Measurements from ENCODE around the gene SMARCA2.

The SMARCA2 gene

GRCh38 chr9:2193552-2193951, 178.4 kb downstream of the SMARCA2 start:
- Histone ChIP-seq H3K4me3 (ENCODE audit: low read length in 2 of 2) (no peak overlapping the region), H3K9me3 (ENCODE audit: control insufficient read depth in 2 of 2, low read length in 2 of 2) (no peaks in the 10 kb centered on the region), H3K9ac (ENCODE audit: low read depth in 1 of 2, low read length in 2 of 2) (no peak overlapping the region), H3K4me1 (ENCODE audit: control insufficient read depth in 2 of 2, insufficient read depth in 2 of 2, low read length in 2 of 2) (no peaks in the 10 kb centered on the region), H3K36me3 (ENCODE audit: control insufficient read depth in 2 of 2, insufficient read depth in 2 of 2, low read length in 2 of 2) (peaks cover 37 to 43% of the 10 kb centered on the region in 2 donors), H3K27ac (ENCODE audit: low read depth in 2 of 2, low read length in 2 of 2) (no peak overlapping the region), H3K27me3 (ENCODE audit: control insufficient read depth in 2 of 2, insufficient read depth in 2 of 2, low read length in 2 of 2) (no peaks in the 10 kb centered on the region)

GRCh38 chr9:2195211-2195610, 180.1 kb downstream of the SMARCA2 start:
- Histone ChIP-seq H3K27me3 (ENCODE audit: control insufficient read depth in 2 of 2, insufficient read depth in 2 of 2, low read length in 2 of 2) (no peaks in the 10 kb centered on the region), H3K4me1 (ENCODE audit: control insufficient read depth in 2 of 2, insufficient read depth in 2 of 2, low read length in 2 of 2) (no peaks in the 10 kb centered on the region), H3K9me3 (ENCODE audit: control insufficient read depth in 2 of 2, low read length in 2 of 2) (no peaks in the 10 kb centered on the region), H3K9ac (ENCODE audit: low read depth in 1 of 2, low read length in 2 of 2) (no peak overlapping the region), H3K4me3 (ENCODE audit: low read length in 2 of 2) (no peak overlapping the region), H3K27ac (ENCODE audit: low read depth in 2 of 2, low read length in 2 of 2) (no peak overlapping the region), H3K36me3 (ENCODE audit: control insufficient read depth in 2 of 2, insufficient read depth in 2 of 2, low read length in 2 of 2) (peaks cover 26 to 27% of the 10 kb centered on the region in 2 donors)

- peaks cover 15% of the 10 kb centered on the region in 2 donors for H3K36me3 ChIP-seq (ENCODE audit: control insufficient read depth in 2 of 2, insufficient read depth in 2 of 2, low read length in 2 of 2)
- no peaks in the 10 kb centered on the region for H3K27me3 ChIP-seq (ENCODE audit: control insufficient read depth in 2 of 2, insufficient read depth in 2 of 2, low read length in 2 of 2)
- no peaks in the 10 kb centered on the region for H3K4me1 ChIP-seq (ENCODE audit: control insufficient read depth in 2 of 2, insufficient read depth in 2 of 2, low read length in 2 of 2)
- H3K9ac ChIP-seq (ENCODE audit: low read depth in 1 of 2, low read length in 2 of 2): no peak overlapping the region
- H3K9me3 ChIP-seq (ENCODE audit: control insufficient read depth in 2 of 2, low read length in 2 of 2): no peaks in the 10 kb centered on the region
- H3K27ac ChIP-seq (ENCODE audit: low read depth in 2 of 2, low read length in 2 of 2): no peak overlapping the region
- H3K4me3 ChIP-seq (ENCODE audit: low read length in 2 of 2): no peak overlapping the region
These were observed 181.6 kb downstream of the SMARCA2 start for GRCh38 chr9:2196757-2197156.

GRCh38 chr9:2198956-2199635, 183.9 kb downstream of the SMARCA2 start:
- Histone ChIP-seq H3K9me3 (ENCODE audit: control insufficient read depth in 2 of 2, low read length in 2 of 2) (no peaks in the 10 kb centered on the region), H3K9ac (ENCODE audit: low read depth in 1 of 2, low read length in 2 of 2) (no peak overlapping the region), H3K4me1 (ENCODE audit: control insufficient read depth in 2 of 2, insufficient read depth in 2 of 2, low read length in 2 of 2) (no peaks in the 10 kb centered on the region), H3K27me3 (ENCODE audit: control insufficient read depth in 2 of 2, insufficient read depth in 2 of 2, low read length in 2 of 2) (no peaks in the 10 kb centered on the region), H3K27ac (ENCODE audit: low read depth in 2 of 2, low read length in 2 of 2) (no peak overlapping the region), H3K36me3 (ENCODE audit: control insufficient read depth in 2 of 2, insufficient read depth in 2 of 2, low read length in 2 of 2) (peaks cover 0 to 4% of the 10 kb centered on the region in 2 donors), H3K4me3 (ENCODE audit: low read length in 2 of 2) (no peak overlapping the region)

GRCh38 chr9:2199999-2200796, 185.1 kb downstream of the SMARCA2 start:
- Histone ChIP-seq H3K4me3 (ENCODE audit: low read length in 2 of 2) (no peak overlapping the region), H3K9me3 (ENCODE audit: control insufficient read depth in 2 of 2, low read length in 2 of 2) (no peaks in the 10 kb centered on the region), H3K36me3 (ENCODE audit: control insufficient read depth in 2 of 2, insufficient read depth in 2 of 2, low read length in 2 of 2) (peaks cover 0 to 4% of the 10 kb centered on the region in 2 donors), H3K9ac (ENCODE audit: low read depth in 1 of 2, low read length in 2 of 2) (no peak overlapping the region), H3K4me1 (ENCODE audit: control insufficient read depth in 2 of 2, insufficient read depth in 2 of 2, low read length in 2 of 2) (no peaks in the 10 kb centered on the region), H3K27ac (ENCODE audit: low read depth in 2 of 2, low read length in 2 of 2) (no peak overlapping the region), H3K27me3 (ENCODE audit: control insufficient read depth in 2 of 2, insufficient read depth in 2 of 2, low read length in 2 of 2) (no peaks in the 10 kb centered on the region)

- H3K9ac ChIP-seq (ENCODE audit: low read depth in 1 of 2, low read length in 2 of 2): no peak overlapping the region
- H3K4me3 ChIP-seq (ENCODE audit: low read length in 2 of 2): no peak overlapping the region
- no peaks in the 10 kb centered on the region for H3K4me1 ChIP-seq (ENCODE audit: control insufficient read depth in 2 of 2, insufficient read depth in 2 of 2, low read length in 2 of 2)
- no peaks in the 10 kb centered on the region for H3K9me3 ChIP-seq (ENCODE audit: control insufficient read depth in 2 of 2, low read length in 2 of 2)
- no peaks in the 10 kb centered on the region for H3K27me3 ChIP-seq (ENCODE audit: control insufficient read depth in 2 of 2, insufficient read depth in 2 of 2, low read length in 2 of 2)
- no peak overlapping the region for H3K27ac ChIP-seq (ENCODE audit: low read depth in 2 of 2, low read length in 2 of 2)
- H3K36me3 ChIP-seq (ENCODE audit: control insufficient read depth in 2 of 2, insufficient read depth in 2 of 2, low read length in 2 of 2): no peaks in the 10 kb centered on the region
These were observed 193.3 kb downstream of the SMARCA2 start for GRCh38 chr9:2208465-2208864.

- Histone ChIP-seq H3K4me1 (ENCODE audit: control insufficient read depth in 2 of 2, insufficient read depth in 2 of 2, low read length in 2 of 2) (no peaks in the 10 kb centered on the region), H3K36me3 (ENCODE audit: control insufficient read depth in 2 of 2, insufficient read depth in 2 of 2, low read length in 2 of 2) (no peaks in the 10 kb centered on the region), H3K9me3 (ENCODE audit: control insufficient read depth in 2 of 2, low read length in 2 of 2) (no peaks in the 10 kb centered on the region), H3K9ac (ENCODE audit: low read depth in 1 of 2, low read length in 2 of 2) (no peak overlapping the region), H3K27ac (ENCODE audit: low read depth in 2 of 2, low read length in 2 of 2) (no peak overlapping the region), H3K27me3 (ENCODE audit: control insufficient read depth in 2 of 2, insufficient read depth in 2 of 2, low read length in 2 of 2) (no peaks in the 10 kb centered on the region), H3K4me3 (ENCODE audit: low read length in 2 of 2) (no peak overlapping the region)
These were observed 193.8 kb downstream of the SMARCA2 start for GRCh38 chr9:2208991-2209390.

GRCh38 chr9:2209400-2209799, 194.3 kb downstream of the SMARCA2 start:
- H3K4me1 ChIP-seq (ENCODE audit: control insufficient read depth in 2 of 2, insufficient read depth in 2 of 2, low read length in 2 of 2): no peaks in the 10 kb centered on the region
- H3K9me3 ChIP-seq (ENCODE audit: control insufficient read depth in 2 of 2, low read length in 2 of 2): no peaks in the 10 kb centered on the region
- no peaks in the 10 kb centered on the region for H3K27me3 ChIP-seq (ENCODE audit: control insufficient read depth in 2 of 2, insufficient read depth in 2 of 2, low read length in 2 of 2)
- H3K9ac ChIP-seq (ENCODE audit: low read depth in 1 of 2, low read length in 2 of 2): no peak overlapping the region
- no peak overlapping the region for H3K27ac ChIP-seq (ENCODE audit: low read depth in 2 of 2, low read length in 2 of 2)
- H3K36me3 ChIP-seq (ENCODE audit: control insufficient read depth in 2 of 2, insufficient read depth in 2 of 2, low read length in 2 of 2): no peaks in the 10 kb centered on the region
- H3K4me3 ChIP-seq (ENCODE audit: low read length in 2 of 2): no peak overlapping the region

GRCh38 chr9:2210201-2210600, 195.1 kb downstream of the SMARCA2 start:
- Histone ChIP-seq H3K27ac (ENCODE audit: low read depth in 2 of 2, low read length in 2 of 2) (no peak overlapping the region), H3K9ac (ENCODE audit: low read depth in 1 of 2, low read length in 2 of 2) (no peak overlapping the region), H3K27me3 (ENCODE audit: control insufficient read depth in 2 of 2, insufficient read depth in 2 of 2, low read length in 2 of 2) (no peaks in the 10 kb centered on the region), H3K4me3 (ENCODE audit: low read length in 2 of 2) (no peak overlapping the region), H3K9me3 (ENCODE audit: control insufficient read depth in 2 of 2, low read length in 2 of 2) (no peaks in the 10 kb centered on the region), H3K4me1 (ENCODE audit: control insufficient read depth in 2 of 2, insufficient read depth in 2 of 2, low read length in 2 of 2) (no peaks in the 10 kb centered on the region), H3K36me3 (ENCODE audit: control insufficient read depth in 2 of 2, insufficient read depth in 2 of 2, low read length in 2 of 2) (no peaks in the 10 kb centered on the region)

GRCh38 chr9:2213830-2214468, 198.8 kb downstream of the SMARCA2 start:
- H3K9me3 ChIP-seq (ENCODE audit: control insufficient read depth in 2 of 2, low read length in 2 of 2): no peaks in the 10 kb centered on the region
- H3K4me1 ChIP-seq (ENCODE audit: control insufficient read depth in 2 of 2, insufficient read depth in 2 of 2, low read length in 2 of 2): no peaks in the 10 kb centered on the region
- no peaks in the 10 kb centered on the region for H3K27me3 ChIP-seq (ENCODE audit: control insufficient read depth in 2 of 2, insufficient read depth in 2 of 2, low read length in 2 of 2)
- H3K27ac ChIP-seq (ENCODE audit: low read depth in 2 of 2, low read length in 2 of 2): no peak overlapping the region
- H3K4me3 ChIP-seq (ENCODE audit: low read length in 2 of 2): no peak overlapping the region
- H3K9ac ChIP-seq (ENCODE audit: low read depth in 1 of 2, low read length in 2 of 2): no peak overlapping the region
- no peaks in the 10 kb centered on the region for H3K36me3 ChIP-seq (ENCODE audit: control insufficient read depth in 2 of 2, insufficient read depth in 2 of 2, low read length in 2 of 2)

Measured in mucosa of rectum (tissue), 2 donors.